HG03039 (cell line): ENCODE measurements around the gene FASTK.

Experiments used
- ATAC-seq: cut with Tn5 transposase; IDR thresholded peaks from one replicate; pipeline ENCODE4 v1.9.1; 2021; ENCODE audit warnings: mild to moderate bottlenecking, moderate library complexity; ENCODE audit not compliant: unreplicated experiment

Gene FASTK

GRCh38 chr7:151100921-151101320, 20.3 kb upstream of the FASTK start:
- ATAC-seq = no peak

GRCh38 chr7:151099486-151100211, 19.0 kb upstream of the FASTK start:
- no peak for ATAC-seq

GRCh38 chr7:151095828-151096475, 15.3 kb upstream of the FASTK start:
- ATAC-seq = no peak

GRCh38 chr7:151095123-151095797, 14.7 kb upstream of the FASTK start:
- no peak for ATAC-seq

- no peak for ATAC-seq
Measured at GRCh38 chr7:151094675-151095074, 14.1 kb upstream of the FASTK start.

- ATAC-seq = no peak
Measured at GRCh38 chr7:151093748-151094147, 13.1 kb upstream of the FASTK start.

GRCh38 chr7:151091988-151092387, 11.4 kb upstream of the FASTK start:
- no peak for ATAC-seq

GRCh38 chr7:151091431-151091830, 10.8 kb upstream of the FASTK start:
- no peak for ATAC-seq

GRCh38 chr7:151091003-151091402, 10.4 kb upstream of the FASTK start:
- ATAC-seq = no peak

GRCh38 chr7:151089893-151090730, 9.5 kb upstream of the FASTK start:
- no peak for ATAC-seq

- ATAC-seq = no peak
Measured at GRCh38 chr7:151088856-151089699, 8.5 kb upstream of the FASTK start.

- no peak for ATAC-seq
Measured at GRCh38 chr7:151088019-151088855, 7.6 kb upstream of the FASTK start.

GRCh38 chr7:151087245-151088018, 6.8 kb upstream of the FASTK start:
- ATAC-seq = no peak

- no peak for ATAC-seq
Measured at GRCh38 chr7:151086802-151087244, 6.2 kb upstream of the FASTK start.

- ATAC-seq = peak; percentile 36
Measured at GRCh38 chr7:151085691-151086620, 5.3 kb upstream of the FASTK start, which contains the start of gene AGAP3. AGAP3 (plus strand) TSS chr7:151086475; CDS start chr7:151086742, 267 bp downstream.

- ATAC-seq = no peak
Measured at GRCh38 chr7:151085329-151085690, 4.7 kb upstream of the FASTK start.

- no peak for ATAC-seq
Measured at GRCh38 chr7:151083824-151084160, 3.2 kb upstream of the FASTK start.
